GM23338 (cell line): Measurements from ENCODE around the gene BBOX1. TPM values are rescaled to one million over a fixed set of nuclear protein-coding genes. Genes with fewer than 3 reads are reported as not detected.

Experiments
- ATAC-seq: fragments of 200-7000 bp; cut with Tn5 transposase; 3 replicates; pipeline ENCODE4 v1.9.1; 2020
- DNase-seq: peaks from one replicate; pipeline ENCODE4 v3.0.0-alpha.2; 2015; ENCODE audit warnings: low spot score
- H2AFZ ChIP-seq: fragments of 200-600 bp; sonication (generic); 2 replicates; pipeline ENCODE4 v1.8.0; 2016; ENCODE audit warnings: antibody characterized with exemption, mild to moderate bottlenecking, moderate library complexity
- H3F3A ChIP-seq: fragments of 200-600 bp; sonication (generic); replicated peaks from 2 replicates; pipeline ENCODE4 v1.8.0; 2017; ENCODE audit warnings: antibody characterized with exemption, mixed run types, low read depth
- H3K27ac ChIP-seq: fragments of 200-600 bp; sonication (generic); 2 replicates; pipeline ENCODE4 v1.6.1; 2016; ENCODE audit warnings: low read depth
- H3K27me3 ChIP-seq: fragments of 200-600 bp; sonication (generic); 2 replicates; pipeline ENCODE4 v1.8.0; 2016; ENCODE audit warnings: mild to moderate bottlenecking, mixed run types, moderate library complexity; ENCODE audit not compliant: insufficient read depth
- H3K36me3 ChIP-seq: fragments of 200-600 bp; sonication (generic); 2 replicates; pipeline ENCODE4 v1.8.0; 2016; ENCODE audit warnings: mild to moderate bottlenecking; ENCODE audit not compliant: insufficient read depth
- H3K4me1 ChIP-seq: fragments of 200-600 bp; sonication (generic); 2 replicates; pipeline ENCODE4 v1.8.0; 2016; ENCODE audit warnings: mild to moderate bottlenecking, moderate library complexity; ENCODE audit not compliant: insufficient read depth
- H3K4me2 ChIP-seq: fragments of 200-600 bp; sonication (generic); 2 replicates; pipeline ENCODE4 v1.7.1; 2017; ENCODE audit warnings: mixed run types
- H3K4me3 ChIP-seq: fragments of 200-600 bp; sonication (generic); 2 replicates; pipeline ENCODE4 v1.6.1; 2016; ENCODE audit warnings: mixed run types
- H3K79me2 ChIP-seq: fragments of 200-600 bp; sonication (generic); replicated peaks from 2 replicates; pipeline ENCODE4 v1.8.0; 2017; ENCODE audit warnings: mild to moderate bottlenecking; ENCODE audit not compliant: insufficient read depth
- H3K9me2 ChIP-seq: fragments of 200-600 bp; sonication (generic); 2 replicates; pipeline ENCODE4 v1.8.0; 2017; ENCODE audit not compliant: insufficient read depth
- H4K20me1 ChIP-seq: fragments of 200-600 bp; sonication (generic); replicated peaks from 2 replicates; pipeline ENCODE4 v1.8.0; 2017; ENCODE audit warnings: mild to moderate bottlenecking; ENCODE audit not compliant: insufficient read depth
- H3K27ac Mint-ChIP-seq: 2 replicates; pipeline ENCODE4 v1.8.0; 2020; ENCODE audit warnings: inconsistent platforms, mild to moderate bottlenecking, moderate library complexity, mixed read lengths
- H3K27me3 Mint-ChIP-seq: 3 replicates; pipeline ENCODE4 v1.8.0; 2022; ENCODE audit warnings: low read depth, mild to moderate bottlenecking, moderate library complexity, mixed read lengths, inconsistent platforms; ENCODE audit not compliant: insufficient read depth, poor library complexity
- H3K36me3 Mint-ChIP-seq: 3 replicates; pipeline ENCODE4 v1.8.0; 2021; ENCODE audit warnings: low read depth, mild to moderate bottlenecking, inconsistent platforms, moderate library complexity, mixed read lengths
- H3K4me1 Mint-ChIP-seq: 3 replicates; pipeline ENCODE4 v1.8.0; 2020; ENCODE audit warnings: mild to moderate bottlenecking, inconsistent platforms, mixed read lengths
- H3K4me3 Mint-ChIP-seq: 3 replicates; pipeline ENCODE4 v1.8.0; 2021; ENCODE audit warnings: moderate library complexity, mild to moderate bottlenecking, inconsistent platforms, mixed read lengths
- H3K9me3 Mint-ChIP-seq: 3 replicates; pipeline ENCODE4 v1.8.0; 2020; ENCODE audit warnings: moderate library complexity, mild to moderate bottlenecking, inconsistent platforms, mixed read lengths
- CREB1 ChIP-seq: fragments of 250-450 bp; sonication (Bioruptor Pico); IDR thresholded peaks from 2 replicates; pipeline ENCODE4 v1.5.0; 2020; ENCODE audit warnings: low read depth, mild to moderate bottlenecking, moderate library complexity
- CTCF ChIP-seq, 2 experiments: fragments of 200-600 bp in 1 of 2; sonication (generic) in 1 of 2; conservative IDR thresholded peaks; 2 replicates each; pipeline versions ENCODE4 v1.5.1 to v1.6.1; 2016 to 2017; ENCODE audit warnings: antibody characterized with exemption in 2 of 2, low read depth in 2 of 2, mild to moderate bottlenecking in 2 of 2, moderate library complexity in 1 of 2
- EZH2 ChIP-seq: fragments of 200-600 bp; sonication (generic); IDR thresholded peaks from one replicate; pipeline ENCODE4 v1.8.0; 2017; ENCODE audit warnings: antibody characterized with exemption, mild to moderate bottlenecking, low read depth; ENCODE audit not compliant: unreplicated experiment
- EZH2phosphoT487 ChIP-seq: fragments of 200-600 bp; sonication (generic); IDR thresholded peaks from one replicate; pipeline ENCODE4 v1.8.1; 2018; ENCODE audit warnings: antibody characterized with exemption; ENCODE audit not compliant: unreplicated experiment
- JUNB ChIP-seq: IDR thresholded peaks from one replicate; pipeline ENCODE4 v1.6.1; 2016; ENCODE audit warnings: antibody characterized with exemption; ENCODE audit not compliant: unreplicated experiment
- NANOG ChIP-seq: IDR thresholded peaks from 2 replicates; pipeline ENCODE4 v1.6.1; 2016; ENCODE audit warnings: antibody characterized with exemption, borderline replicate concordance
- POLR2AphosphoS5 ChIP-seq: IDR thresholded peaks from 2 replicates; pipeline ENCODE4 v1.6.1; 2016; ENCODE audit warnings: antibody characterized with exemption, low read depth
- STAT1 ChIP-seq: IDR thresholded peaks from one replicate; pipeline ENCODE4 v1.6.1; 2016; ENCODE audit warnings: antibody characterized with exemption; ENCODE audit not compliant: unreplicated experiment
- ZNF114 ChIP-seq: fragments of 250-450 bp; sonication (Bioruptor Pico); IDR thresholded peaks from 2 replicates; pipeline ENCODE4 v1.5.0; 2020; ENCODE audit warnings: mild to moderate bottlenecking, moderate library complexity
- ZNF331 ChIP-seq: fragments of 250-450 bp; sonication (Bioruptor Pico); IDR thresholded peaks from 2 replicates; pipeline ENCODE4 v1.5.0; 2020; ENCODE audit warnings: low read depth, mild to moderate bottlenecking, moderate library complexity
- polyA plus RNA-seq: library from polyadenylated mRNA; unstranded; fragments of >200 nt; fragmentation: Nextera tagmentation; extraction: Ambion mirVana; gene quantifications from 2 replicates; pipeline ENCODE4 v1.2.1, GENCODE V29; 2016
- total RNA-seq: library from RNA; depleted of rRNA; stranded (reverse); fragments of >200 nt; shearing (Covaris generic); gene quantifications from 2 replicates; pipeline ENCODE4 v1.2.3, GENCODE V29; 2014
- TF ChIP-seq, protein P1 (sequence below): IDR thresholded peaks from one replicate; pipeline ENCODE4 v1.6.1; 2018; ENCODE audit warnings: antibody characterized with exemption; ENCODE audit not compliant: unreplicated experiment
- TF ChIP-seq, protein P2 (sequence below): IDR thresholded peaks from 2 replicates; pipeline ENCODE4 v1.6.1; 2016; ENCODE audit warnings: antibody characterized with exemption

The BBOX1 gene
- total and polyA plus RNA-seq, 2 experiments from 2014 or later, result not detected

DNA sequence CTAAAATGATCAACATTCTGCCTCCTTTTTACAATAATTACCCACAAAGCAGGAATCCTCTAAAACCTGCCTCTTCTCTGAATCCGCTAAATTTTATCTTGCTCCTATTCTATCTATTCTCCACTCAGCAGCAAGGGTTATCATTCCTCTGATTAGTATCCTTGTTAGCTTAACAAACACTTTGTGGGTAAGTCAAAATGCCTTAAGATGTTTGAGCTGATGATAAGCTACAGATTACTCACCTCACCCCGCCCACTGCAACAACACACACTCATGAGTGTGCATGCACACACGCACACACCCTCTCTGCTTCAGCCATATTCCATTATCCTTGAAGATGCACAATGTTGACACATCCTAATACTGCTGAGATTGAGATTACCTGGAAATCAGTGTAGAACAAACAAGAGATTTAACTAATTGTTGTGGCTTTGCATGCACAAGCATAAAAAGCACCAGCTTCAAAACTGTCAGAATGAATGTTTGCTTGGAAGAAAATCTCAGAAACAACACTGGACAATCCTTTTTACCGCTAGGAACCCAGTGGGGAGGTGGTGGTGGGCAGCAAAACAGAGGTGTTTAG is 130.9 kb downstream of the BBOX1 start:
- Mint-ChIP-seq H3K27me3 (no peaks in the 10 kb centered on the region), H3K27ac (no peak overlapping the region), H3K4me1 (no peaks in the 10 kb centered on the region), H3K4me3 (no peak overlapping the region), H3K36me3 (no peaks in the 10 kb centered on the region), H3K9me3 (no peaks in the 10 kb centered on the region)
- DNase-seq (no peak), ATAC-seq (no peak)
- Histone ChIP-seq H3K4me3 (no peak overlapping the region), H3K4me1 (no peaks in the 10 kb centered on the region), H3K36me3 (no peaks in the 10 kb centered on the region), H3K4me2 (no peak overlapping the region), H4K20me1 (no peaks in the 10 kb centered on the region), H3K27ac (no peak overlapping the region), H2AFZ (no peak overlapping the region), H3F3A (no peaks in the 10 kb centered on the region), H3K9me2 (no peaks in the 10 kb centered on the region), H3K27me3 (no peaks in the 10 kb centered on the region), H3K79me2 (no peaks in the 10 kb centered on the region)
- TF ChIP-seq NANOG (no peak), ZNF331 (CRISPR knock-in tag) (no peak), STAT1 (no peak), CREB1 (CRISPR knock-in tag) (no peak), JUNB (no peak), ZNF114 (no peak), EZH2phosphoT487 (no peak)
- TF ChIP-seq, protein P1, sequence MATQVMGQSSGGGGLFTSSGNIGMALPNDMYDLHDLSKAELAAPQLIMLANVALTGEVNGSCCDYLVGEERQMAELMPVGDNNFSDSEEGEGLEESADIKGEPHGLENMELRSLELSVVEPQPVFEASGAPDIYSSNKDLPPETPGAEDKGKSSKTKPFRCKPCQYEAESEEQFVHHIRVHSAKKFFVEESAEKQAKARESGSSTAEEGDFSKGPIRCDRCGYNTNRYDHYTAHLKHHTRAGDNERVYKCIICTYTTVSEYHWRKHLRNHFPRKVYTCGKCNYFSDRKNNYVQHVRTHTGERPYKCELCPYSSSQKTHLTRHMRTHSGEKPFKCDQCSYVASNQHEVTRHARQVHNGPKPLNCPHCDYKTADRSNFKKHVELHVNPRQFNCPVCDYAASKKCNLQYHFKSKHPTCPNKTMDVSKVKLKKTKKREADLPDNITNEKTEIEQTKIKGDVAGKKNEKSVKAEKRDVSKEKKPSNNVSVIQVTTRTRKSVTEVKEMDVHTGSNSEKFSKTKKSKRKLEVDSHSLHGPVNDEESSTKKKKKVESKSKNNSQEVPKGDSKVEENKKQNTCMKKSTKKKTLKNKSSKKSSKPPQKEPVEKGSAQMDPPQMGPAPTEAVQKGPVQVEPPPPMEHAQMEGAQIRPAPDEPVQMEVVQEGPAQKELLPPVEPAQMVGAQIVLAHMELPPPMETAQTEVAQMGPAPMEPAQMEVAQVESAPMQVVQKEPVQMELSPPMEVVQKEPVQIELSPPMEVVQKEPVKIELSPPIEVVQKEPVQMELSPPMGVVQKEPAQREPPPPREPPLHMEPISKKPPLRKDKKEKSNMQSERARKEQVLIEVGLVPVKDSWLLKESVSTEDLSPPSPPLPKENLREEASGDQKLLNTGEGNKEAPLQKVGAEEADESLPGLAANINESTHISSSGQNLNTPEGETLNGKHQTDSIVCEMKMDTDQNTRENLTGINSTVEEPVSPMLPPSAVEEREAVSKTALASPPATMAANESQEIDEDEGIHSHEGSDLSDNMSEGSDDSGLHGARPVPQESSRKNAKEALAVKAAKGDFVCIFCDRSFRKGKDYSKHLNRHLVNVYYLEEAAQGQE, result no peak

DNA sequence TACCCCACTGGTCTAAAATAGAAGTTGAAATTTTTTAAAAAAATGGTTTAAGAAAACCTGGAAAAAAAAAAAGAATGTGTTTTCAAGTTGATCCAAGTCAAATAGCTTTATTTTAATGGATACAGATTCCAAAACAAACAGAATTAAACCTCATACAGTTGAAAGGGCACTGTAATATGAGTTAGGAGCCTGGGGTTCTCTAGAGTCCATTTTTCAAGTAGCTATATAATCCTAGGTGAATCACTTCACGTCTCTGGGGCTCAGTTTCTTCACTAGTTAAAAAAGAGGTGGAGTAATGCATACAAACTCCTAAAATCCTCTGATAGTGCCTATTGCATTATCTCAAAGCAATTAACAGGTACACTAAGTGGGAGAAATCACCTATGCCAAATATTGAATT is 132.9 kb downstream of the BBOX1 start:
- Histone ChIP-seq H3K9me2 (no peaks in the 10 kb centered on the region), H3F3A (no peaks in the 10 kb centered on the region), H3K79me2 (no peaks in the 10 kb centered on the region), H4K20me1 (no peaks in the 10 kb centered on the region), H3K27ac (no peak overlapping the region), H3K4me2 (no peak overlapping the region), H3K4me3 (no peak overlapping the region), H3K27me3 (no peaks in the 10 kb centered on the region), H3K4me1 (no peaks in the 10 kb centered on the region), H2AFZ (no peak overlapping the region), H3K36me3 (no peaks in the 10 kb centered on the region)
- Mint-ChIP-seq H3K9me3 (no peaks in the 10 kb centered on the region), H3K4me3 (no peak overlapping the region), H3K27ac (no peak overlapping the region), H3K36me3 (no peaks in the 10 kb centered on the region), H3K27me3 (peaks cover 2% of the 10 kb centered on the region), H3K4me1 (no peaks in the 10 kb centered on the region)
- DNase-seq (no peak), ATAC-seq (no peak)
- TF ChIP-seq CTCF (conservative IDR thresholded peaks at IDR 0.05; ENCODE audit: low read depth in 2 of 2) (no peak), NANOG (no peak), EZH2 (no peak), ZNF114 (no peak), ZNF331 (CRISPR knock-in tag) (no peak), CREB1 (CRISPR knock-in tag) (no peak), STAT1 (no peak), EZH2phosphoT487 (no peak), JUNB (no peak), POLR2AphosphoS5 (no peak)
- TF ChIP-seq, protein P2, sequence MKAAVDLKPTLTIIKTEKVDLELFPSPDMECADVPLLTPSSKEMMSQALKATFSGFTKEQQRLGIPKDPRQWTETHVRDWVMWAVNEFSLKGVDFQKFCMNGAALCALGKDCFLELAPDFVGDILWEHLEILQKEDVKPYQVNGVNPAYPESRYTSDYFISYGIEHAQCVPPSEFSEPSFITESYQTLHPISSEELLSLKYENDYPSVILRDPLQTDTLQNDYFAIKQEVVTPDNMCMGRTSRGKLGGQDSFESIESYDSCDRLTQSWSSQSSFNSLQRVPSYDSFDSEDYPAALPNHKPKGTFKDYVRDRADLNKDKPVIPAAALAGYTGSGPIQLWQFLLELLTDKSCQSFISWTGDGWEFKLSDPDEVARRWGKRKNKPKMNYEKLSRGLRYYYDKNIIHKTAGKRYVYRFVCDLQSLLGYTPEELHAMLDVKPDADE, result no peak
- TF ChIP-seq, protein P1, result no peak
